Fibroblast of villous mesenchyme (primary cell): ENCODE results near the gene SLC35F3. TPM values are rescaled to one million over a fixed set of nuclear protein-coding genes. Genes with fewer than 3 reads are reported as not detected.

Source experiments
- DNase-seq: peaks from one replicate; pipeline ENCODE4 v3.0.0-alpha.2; 2010; ENCODE audit warnings: low read depth
- H3K4me3 ChIP-seq: 2 replicates; pipeline ENCODE4 v1.5.1; 2011; ENCODE audit warnings: low read depth, mild to moderate bottlenecking, low read length
- total RNA-seq: library from RNA; depleted of rRNA; stranded (reverse); fragments of >200 nt; gene quantifications from 2 replicates; pipeline ENCODE4 v1.2.3, GENCODE V29; 2012
- TF ChIP-seq, protein P1 (sequence below): IDR thresholded peaks from 2 replicates; pipeline ENCODE4 v1.5.1; 2012; ENCODE audit warnings: low read depth, mild to moderate bottlenecking, low read length; ENCODE audit not compliant: insufficient read depth

The SLC35F3 gene
- total RNA-seq, 1 donor = 1.7 TPM

DNA sequence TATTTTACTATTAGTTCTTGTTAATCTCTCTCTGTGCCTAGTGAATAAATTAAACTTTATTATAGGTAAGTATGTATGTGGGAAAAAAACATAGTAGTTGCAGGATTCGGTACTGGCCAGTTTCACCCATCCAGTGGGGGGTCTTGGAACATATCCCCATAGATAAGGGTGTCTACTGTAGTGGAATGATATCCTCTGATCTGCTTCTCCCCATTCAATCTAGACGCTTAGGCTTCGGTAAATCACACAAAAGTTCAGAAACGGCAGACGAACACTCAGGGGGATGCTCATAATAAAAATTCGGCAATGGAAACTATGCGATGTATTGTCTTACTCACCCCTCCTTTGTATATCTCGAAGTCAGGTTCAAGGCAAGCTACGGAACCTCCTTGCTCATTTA is 235.9 kb downstream of the SLC35F3 start:
- H3K4me3 ChIP-seq = no peak overlapping the region
- TF ChIP-seq, protein P1, sequence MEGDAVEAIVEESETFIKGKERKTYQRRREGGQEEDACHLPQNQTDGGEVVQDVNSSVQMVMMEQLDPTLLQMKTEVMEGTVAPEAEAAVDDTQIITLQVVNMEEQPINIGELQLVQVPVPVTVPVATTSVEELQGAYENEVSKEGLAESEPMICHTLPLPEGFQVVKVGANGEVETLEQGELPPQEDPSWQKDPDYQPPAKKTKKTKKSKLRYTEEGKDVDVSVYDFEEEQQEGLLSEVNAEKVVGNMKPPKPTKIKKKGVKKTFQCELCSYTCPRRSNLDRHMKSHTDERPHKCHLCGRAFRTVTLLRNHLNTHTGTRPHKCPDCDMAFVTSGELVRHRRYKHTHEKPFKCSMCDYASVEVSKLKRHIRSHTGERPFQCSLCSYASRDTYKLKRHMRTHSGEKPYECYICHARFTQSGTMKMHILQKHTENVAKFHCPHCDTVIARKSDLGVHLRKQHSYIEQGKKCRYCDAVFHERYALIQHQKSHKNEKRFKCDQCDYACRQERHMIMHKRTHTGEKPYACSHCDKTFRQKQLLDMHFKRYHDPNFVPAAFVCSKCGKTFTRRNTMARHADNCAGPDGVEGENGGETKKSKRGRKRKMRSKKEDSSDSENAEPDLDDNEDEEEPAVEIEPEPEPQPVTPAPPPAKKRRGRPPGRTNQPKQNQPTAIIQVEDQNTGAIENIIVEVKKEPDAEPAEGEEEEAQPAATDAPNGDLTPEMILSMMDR = no peak
- no peak for DNase-seq

DNA sequence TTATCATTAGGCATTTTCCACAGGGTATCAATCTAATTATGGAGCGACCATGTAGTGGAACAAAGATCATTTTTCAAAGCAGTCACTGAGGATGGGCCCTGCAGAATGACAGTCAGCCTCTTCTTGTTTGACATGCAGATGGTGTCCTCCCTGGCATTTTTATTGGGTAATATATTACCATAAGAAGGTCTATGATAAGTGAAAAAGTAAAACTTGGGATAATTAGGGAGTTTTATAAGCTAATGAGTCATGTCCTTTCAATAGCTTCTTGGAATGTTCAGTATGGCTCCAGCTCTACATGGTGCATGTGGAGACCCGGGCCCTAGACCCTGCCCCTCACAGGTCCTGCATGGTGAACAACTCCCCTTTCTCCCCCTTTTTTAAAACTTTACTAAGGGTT is 236.5 kb downstream of the SLC35F3 start:
- TF ChIP-seq, protein P1 = no peak
- no peak for DNase-seq
- no peak overlapping the region for H3K4me3 ChIP-seq

DNA sequence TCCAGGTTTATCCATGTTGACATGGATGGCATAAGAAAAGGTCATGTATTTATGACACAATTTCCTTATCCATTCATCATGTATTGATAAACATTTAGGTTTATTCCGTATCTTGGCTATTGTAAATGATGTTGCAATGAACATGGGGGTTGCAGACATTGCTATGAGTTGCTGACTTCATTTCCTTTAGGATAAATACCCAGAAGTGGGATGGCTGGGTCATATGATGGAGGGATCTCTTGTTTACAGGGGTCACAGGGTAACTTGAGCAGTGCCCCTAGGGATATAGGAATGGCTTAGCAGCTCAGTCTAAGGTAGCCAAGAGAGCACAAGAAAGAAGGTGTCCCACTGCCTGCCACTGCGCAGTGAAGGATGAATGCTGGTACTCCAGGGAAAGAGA is 239.2 kb downstream of the SLC35F3 start:
- TF ChIP-seq, protein P1 = no peak
- no peak overlapping the region for H3K4me3 ChIP-seq
- DNase-seq = no peak

DNA sequence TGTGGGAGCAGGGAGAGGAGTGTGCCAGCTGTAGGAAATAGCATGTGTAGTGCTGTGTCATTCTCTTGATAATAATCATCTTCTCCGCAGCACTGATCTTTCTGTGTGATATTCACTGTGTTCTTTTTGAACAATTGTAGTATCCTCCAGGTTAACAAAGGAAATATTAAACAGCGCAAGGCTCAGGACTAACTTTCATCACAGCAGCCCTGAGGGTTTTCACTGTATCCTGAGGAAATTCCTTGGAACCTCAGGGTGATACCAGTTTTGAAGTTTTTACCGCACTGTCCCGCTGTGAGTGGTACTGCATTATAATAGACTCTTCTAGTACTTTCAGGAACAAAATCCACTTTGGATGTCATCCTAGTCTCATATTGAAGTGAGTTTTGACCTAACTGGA is 240.4 kb downstream of the SLC35F3 start:
- DNase-seq = no peak

DNA sequence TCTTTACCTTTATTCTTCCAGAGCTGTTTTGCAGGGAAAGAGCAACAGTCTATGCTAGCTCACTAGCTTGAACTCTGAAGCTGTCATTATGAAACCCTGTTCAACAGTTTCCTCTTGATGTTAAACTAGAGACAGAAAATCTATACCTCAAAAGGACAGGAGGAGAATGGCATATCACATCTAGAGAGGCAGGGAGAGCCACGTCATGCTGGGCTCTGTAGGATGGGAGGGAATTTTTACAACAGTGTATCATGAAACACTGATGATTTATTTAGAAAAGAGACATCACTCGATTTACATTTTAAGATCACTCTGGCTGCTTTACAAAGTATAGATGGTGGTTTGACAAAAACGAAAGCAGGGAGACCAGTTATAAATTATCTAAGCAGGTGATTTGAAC is 243.9 kb downstream of the SLC35F3 start:
- DNase-seq = no peak
- no peak overlapping the region for H3K4me3 ChIP-seq
- TF ChIP-seq, protein P1 = no peak

More for the DNA sequence above, 240.4 kb downstream of the SLC35F3 start:
- no peak overlapping the region for H3K4me3 ChIP-seq
- TF ChIP-seq, protein P1 = no peak

DNA sequence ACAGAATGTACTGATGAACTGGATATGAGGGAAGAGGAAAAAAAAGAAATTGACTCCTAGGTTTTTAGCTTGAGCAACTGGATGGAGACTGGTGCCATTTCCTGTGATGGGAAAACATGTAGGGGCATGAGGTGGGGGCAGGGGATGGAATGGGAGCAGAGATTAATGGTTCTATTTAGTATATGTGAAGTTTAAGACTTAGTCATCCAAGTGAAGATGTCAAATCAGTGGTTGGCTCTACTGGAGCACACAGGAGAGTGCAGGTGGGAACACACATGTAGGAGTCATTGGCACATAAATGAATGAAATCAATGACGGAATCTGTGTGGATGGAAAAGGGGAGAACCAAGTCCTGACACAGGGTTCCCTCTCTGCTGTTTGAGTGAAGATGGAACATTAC is 244.3 kb downstream of the SLC35F3 start:
- DNase-seq = no peak
- TF ChIP-seq, protein P1 = no peak
- H3K4me3 ChIP-seq = no peak overlapping the region

DNA sequence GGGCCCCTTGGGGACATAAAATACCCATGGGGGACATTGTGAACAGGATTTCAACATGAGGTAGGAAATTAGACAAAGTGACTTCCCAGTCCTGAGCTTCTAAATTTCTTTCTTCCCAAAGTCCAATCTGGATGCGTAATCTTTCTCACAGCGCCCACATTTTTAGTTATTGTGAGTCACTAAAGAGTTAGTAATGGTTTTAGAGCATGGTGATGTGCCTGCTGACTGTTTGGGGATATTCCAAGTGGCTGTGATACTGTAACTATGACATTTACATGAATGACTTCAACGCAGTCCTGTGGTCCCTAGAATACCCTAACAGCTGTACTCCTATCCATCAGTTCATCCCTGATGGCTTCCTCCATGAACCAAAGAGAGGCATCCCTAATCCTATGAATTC is 244.7 kb downstream of the SLC35F3 start:
- TF ChIP-seq, protein P1 = no peak
- no peak for DNase-seq
- H3K4me3 ChIP-seq = no peak overlapping the region
